Fibroblast of gingiva (primary cell): ENCODE results near the gene PFDN6.

Experiments used
- DNase-seq: peaks from one replicate; pipeline ENCODE4 v3.0.0-alpha.2; 2011; ENCODE audit warnings: low read depth

Gene PFDN6

GRCh38 chr6:33317419-33317668 is 27.9 kb downstream of the PFDN6 start:
- DNase-seq: no peak

- peak; percentile 98 for DNase-seq
Measured at GRCh38 chr6:33317669-33318425, 28.4 kb downstream of the PFDN6 start, which contains the start of gene ZBTB22. TSS of gene ZBTB22 (minus strand) at chr6:33317744. CDS start at chr6:33316916, 828 bp downstream.

GRCh38 chr6:33318426-33319073 is 29.1 kb downstream of the PFDN6 start:
- no peak for DNase-seq

- no peak for DNase-seq
Measured at GRCh38 chr6:33319939-33320314, 30.5 kb downstream of the PFDN6 start.

- peak; percentile 81 for DNase-seq
Measured at GRCh38 chr6:33320315-33321181, 31.1 kb downstream of the PFDN6 start.

- DNase-seq: no peak
Measured at GRCh38 chr6:33321227-33321626, 31.8 kb downstream of the PFDN6 start.

- DNase-seq: no peak
Measured at GRCh38 chr6:33323623-33323948, 34.2 kb downstream of the PFDN6 start.

- no peak for DNase-seq
Measured at GRCh38 chr6:33324125-33324524, 34.7 kb downstream of the PFDN6 start.

- no peak for DNase-seq
Measured at GRCh38 chr6:33329058-33329457, 39.7 kb downstream of the PFDN6 start.

GRCh38 chr6:33330736-33331135 is 41.3 kb downstream of the PFDN6 start:
- no peak for DNase-seq

- DNase-seq: no peak
Measured at GRCh38 chr6:33333666-33334065, 44.3 kb downstream of the PFDN6 start.

- DNase-seq: no peak
Measured at GRCh38 chr6:33335916-33336315, 46.5 kb downstream of the PFDN6 start.

- no peak for DNase-seq
Measured at GRCh38 chr6:33336495-33336894, 47.1 kb downstream of the PFDN6 start.

- no peak for DNase-seq
Measured at GRCh38 chr6:33339193-33339592, 49.8 kb downstream of the PFDN6 start.
